Urothelium cell line (cell line): ENCODE data around the gene RHOJ.

Experiments
- DNase-seq: peaks from one replicate; pipeline ENCODE4 v3.0.0; 2011; ENCODE audit warnings: low spot score, mixed read lengths
- FAIRE-seq: peaks from 2 replicates; lab custom pipeline; 2011; peaks lifted over from hg19 to GRCh38; lab: Jason Lieb, UNC

RHOJ gene

DNA sequence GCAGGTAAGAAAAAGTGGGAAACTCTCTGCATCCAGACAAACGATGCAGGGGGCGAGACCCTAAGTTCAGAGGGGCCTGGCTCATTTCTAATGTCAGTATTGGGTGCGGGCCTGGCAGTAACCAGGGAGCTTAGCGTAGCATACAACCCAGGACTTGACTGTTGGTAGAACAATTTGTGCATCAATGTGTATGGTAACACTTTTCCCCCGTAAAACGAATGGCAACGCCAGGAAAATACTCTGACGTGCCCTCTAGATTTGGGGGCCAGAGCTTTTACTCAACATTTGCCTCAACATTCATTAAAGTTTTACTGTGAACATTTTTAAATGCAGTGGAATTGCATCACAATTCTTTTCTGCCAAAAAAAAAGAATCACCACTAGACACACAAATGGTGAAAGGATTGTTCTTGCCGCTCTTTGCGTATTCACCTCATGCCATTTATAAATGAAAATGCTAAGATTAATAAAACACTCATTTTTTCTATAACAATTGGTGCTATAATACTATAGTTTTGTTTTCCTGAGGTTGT lies 867 bp downstream of the RHOJ start:
- FAIRE-seq (peak; percentile 93), DNase-seq (no peak)

DNA sequence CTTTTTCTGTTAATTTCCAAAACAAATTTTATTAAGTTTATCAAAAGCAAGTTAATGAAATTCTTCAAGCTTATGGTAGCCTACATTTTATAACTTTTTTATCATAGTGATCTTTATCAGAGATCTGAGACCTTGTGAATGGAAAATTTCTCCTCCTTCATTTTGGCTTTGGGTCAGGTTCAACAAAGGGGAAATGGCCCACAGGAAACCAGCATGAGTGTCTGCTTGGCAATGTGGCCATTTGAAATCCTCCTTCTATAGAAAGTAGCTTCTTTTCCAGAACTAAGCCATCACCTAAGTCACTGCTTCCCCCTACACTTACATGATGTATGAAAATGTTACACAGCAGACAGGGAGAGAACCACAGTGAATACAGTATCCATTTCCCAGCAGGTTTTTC lies 1.6 kb downstream of the RHOJ start:
- no peak for FAIRE-seq
- no peak for DNase-seq

DNA sequence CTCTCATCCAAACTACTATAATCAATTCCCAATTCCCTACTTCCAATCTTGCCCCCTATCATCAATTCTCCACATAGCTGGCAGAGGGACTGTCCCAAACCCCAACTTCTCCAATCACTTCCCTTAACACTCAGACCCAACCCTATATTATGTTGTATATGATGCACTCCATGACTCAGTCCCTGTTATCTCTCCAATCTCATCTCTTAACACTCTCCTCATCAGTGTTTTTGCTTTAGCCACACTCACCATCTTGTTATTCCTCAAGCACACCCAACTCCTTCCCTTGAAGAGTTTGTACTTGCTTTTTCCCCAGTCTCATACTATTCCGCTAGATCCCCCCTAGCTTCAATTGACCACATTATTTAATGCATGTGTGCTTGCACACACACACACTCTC lies 4.9 kb downstream of the RHOJ start:
- DNase-seq (no peak), FAIRE-seq (peak; percentile 35)

DNA sequence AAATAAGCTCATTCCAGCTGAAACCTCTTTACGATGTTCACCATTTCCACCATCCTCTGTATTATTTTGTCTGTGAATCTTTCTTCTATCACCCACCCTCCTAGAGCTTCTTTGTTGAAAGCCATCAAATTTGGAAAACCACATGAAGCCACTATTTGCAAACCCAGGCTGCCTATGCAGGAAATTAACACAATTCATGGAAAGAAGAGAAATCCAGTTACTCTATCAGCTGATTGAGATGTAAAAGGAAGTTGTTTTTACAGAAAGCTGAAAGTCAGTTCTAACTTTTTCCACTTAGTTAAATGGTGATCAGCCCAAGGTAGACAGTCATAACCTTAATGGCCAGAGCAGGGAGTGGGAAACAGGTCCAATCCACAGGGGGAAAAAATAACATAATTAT lies 6.6 kb downstream of the RHOJ start:
- DNase-seq (no peak), FAIRE-seq (no peak)

DNA sequence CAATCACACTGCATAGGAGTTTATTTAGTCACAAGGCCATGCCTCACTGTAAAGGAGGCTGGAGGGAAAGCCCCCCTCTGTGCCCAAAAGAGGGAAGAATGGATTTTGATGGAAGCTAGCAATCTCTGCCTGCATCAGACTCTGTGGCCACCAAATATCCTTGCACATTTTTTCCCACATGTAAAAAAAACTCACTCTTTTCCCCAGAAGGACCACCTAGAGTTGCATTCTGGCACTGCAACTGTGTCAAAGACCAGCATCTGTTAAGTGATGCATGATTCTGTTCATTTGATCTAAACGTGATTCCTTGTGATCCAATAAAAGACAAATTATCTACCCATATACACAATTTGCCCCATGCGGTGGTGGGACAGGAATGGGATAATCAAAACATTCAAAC lies 8.0 kb downstream of the RHOJ start:
- peak; percentile 20 for FAIRE-seq

DNA sequence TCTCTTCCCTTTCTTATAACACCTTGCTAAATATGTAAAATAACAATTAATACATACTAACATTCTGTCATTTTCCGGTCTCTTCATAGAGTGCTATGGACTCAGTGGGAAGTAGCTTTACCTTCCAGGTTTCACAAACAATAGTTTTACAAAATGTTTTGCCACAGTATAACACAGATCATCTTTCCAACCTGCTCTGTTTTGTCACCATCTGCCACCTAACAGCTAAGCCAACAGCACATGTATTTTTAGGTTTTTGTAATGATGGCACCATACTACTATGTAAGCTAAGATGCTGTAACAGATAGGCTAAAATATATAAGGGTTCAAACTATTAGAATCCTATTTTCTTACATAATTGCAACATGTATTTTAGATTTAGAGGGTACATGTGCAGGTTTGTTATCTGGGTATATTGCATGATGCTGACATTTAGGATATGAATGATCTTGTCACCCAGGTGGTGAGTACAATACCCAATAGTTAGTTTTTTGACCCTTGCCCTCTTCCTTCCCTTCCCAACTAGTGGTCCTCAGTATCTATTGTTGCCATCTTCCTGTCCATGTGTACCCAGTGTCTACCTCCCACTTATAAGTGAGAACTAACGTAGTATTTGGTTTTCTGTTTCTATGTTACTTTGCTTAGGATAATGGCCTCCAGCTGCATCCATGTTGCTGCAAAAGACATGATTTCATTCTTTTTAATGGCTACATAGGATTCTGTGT lies 8.7 kb downstream of the RHOJ start:
- FAIRE-seq (peak; percentile 77), DNase-seq (no peak)

More for the DNA sequence above, 8.0 kb downstream of the RHOJ start:
- no peak for DNase-seq

DNA sequence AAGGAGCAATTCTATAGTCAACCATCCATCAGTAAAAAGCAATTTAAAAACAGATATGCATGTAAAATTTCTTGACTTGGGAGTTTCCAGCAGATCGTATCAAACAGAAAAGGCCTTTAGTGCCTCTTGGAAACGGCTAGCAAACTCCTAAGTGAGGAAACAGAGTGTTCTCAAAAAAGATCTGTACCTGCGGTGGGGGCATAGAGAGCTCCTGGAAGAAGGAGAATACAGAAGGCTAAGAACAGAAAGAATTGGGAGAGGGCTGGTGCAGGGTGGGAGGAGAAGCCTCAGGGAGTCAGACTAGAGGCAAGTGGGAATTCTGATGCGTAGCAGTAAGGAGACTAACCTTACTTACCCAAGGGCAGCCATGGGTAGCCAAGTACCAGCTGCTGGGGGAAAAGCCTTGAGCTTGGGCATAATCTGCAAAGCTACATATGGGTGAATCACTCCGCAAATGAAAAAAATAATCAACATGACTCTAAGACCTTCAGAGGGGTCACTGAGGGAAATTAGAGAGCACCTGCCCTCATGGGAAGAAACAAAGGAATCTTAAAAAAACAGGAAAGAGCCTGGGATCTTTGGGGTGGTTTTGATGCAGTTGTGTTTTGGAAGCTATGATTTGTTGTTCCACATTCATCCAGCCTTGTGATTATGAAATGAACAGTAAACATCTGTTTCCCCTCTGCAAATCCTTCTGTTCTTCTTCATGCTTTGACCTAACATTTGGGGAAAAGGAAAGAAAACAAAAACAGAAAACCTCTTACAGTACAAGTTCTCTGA lies 10.4 kb downstream of the RHOJ start:
- DNase-seq: no peak
- FAIRE-seq: no peak

DNA sequence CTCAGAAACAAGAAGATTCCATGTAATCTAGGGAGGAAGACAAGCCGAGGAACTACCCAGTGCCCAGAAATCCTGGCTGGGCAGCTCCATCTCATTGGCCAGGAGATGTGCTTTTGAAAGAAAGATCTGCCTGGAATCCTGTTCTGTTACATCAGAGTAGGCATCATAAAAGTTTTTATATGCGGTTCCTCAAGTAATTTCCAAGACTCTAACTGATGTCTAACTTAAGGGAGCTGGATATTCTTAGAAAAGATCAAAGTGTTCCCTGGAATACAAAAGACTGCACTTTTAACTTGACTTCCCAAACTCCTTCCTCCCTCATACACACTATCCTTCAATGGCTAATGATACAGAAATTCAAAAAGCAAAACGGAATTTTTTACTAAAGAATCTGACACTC lies 16.3 kb downstream of the RHOJ start:
- DNase-seq (no peak), FAIRE-seq (no peak)

DNA sequence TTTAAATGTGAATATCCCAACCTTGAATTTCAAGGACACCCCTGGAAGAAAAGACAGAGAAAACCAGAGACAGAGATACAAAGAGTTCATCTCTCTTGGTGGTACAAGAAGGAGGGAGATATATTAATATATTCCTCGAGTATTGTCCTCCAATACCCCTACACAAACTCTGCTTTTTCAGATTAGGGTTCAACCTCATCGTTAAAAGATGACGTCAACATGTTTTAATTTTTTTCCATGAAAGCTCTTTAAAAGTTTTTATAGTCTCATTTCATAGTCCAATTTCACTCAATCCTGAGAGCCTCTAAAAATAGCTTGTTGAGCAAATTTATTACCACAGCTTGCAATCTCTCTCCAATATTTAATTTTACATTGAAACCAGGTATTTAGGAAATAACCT lies 19.4 kb downstream of the RHOJ start:
- no peak for DNase-seq
- no peak for FAIRE-seq

DNA sequence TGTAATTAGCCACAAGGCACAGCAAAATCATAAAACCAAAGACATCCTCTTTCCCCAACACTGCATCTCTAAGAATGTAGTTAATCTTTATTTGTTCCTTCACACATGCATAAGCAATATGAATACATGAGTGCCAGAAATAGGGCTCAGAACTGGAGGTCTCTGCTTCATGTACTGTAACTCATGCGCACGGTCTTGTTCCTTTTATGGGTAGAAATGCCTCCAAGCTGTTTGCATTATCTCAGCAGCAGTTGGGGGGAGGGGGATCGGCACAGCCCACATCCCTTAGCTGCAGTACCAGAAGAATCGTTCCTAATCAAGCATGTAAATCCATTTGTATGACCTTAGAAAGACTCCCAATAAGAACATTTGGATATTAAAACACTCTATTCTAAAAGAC lies 20.0 kb downstream of the RHOJ start:
- FAIRE-seq: peak; percentile 80
- no peak for DNase-seq

DNA sequence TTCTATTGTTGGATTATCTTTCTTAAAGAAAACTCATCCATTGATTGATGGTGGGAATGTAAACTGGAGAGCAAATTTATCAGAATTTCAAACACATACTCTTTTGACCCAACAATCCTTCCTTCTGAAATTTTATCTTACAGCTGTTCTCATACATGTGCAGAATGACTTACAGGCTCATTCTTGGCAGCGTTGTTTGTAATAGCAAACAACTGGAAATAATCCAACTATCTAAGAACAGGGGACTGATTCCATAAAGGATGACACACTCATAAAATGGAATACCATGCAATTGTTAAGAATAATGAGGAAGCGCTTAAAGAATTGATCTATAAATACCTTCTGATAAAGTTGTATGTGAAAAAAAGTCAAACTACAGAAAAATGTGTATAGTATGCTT lies 24.0 kb downstream of the RHOJ start:
- no peak for FAIRE-seq

DNA sequence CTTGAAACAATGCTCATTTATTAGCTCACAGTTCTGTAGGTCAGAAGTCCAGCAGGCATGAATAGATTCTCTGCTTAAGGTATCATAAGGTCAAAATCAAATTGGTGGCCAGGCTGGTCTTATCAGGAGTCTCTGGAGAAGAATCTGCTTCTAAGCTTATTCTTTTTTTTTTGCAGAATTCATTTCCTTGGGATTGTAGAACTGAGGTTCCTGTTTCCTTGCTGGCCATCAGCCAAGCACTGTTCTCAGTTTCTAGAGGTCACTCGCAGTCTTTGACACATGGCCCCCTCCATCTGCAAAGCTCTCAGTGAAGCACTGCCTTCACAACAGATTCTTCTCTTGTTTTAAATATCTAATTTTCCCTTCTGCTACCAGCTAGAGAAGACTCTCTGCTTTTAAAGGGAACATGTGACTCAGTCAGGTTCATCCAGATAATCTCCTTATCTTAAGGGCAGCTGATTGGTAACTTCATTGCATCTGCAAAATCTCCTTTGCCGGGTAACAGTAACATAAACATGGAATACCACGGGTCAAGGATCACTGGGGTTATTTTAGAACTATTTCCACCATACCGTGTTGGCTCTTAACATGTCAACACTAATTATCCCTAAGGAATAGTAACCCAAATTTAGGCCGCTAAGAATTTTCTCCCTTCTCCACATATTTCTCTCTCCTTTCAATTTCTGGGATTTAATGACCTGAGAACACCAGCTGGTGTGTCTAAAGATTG lies 25.3 kb downstream of the RHOJ start:
- no peak for DNase-seq
- no peak for FAIRE-seq

More for the DNA sequence above, 24.0 kb downstream of the RHOJ start:
- DNase-seq: no peak

DNA sequence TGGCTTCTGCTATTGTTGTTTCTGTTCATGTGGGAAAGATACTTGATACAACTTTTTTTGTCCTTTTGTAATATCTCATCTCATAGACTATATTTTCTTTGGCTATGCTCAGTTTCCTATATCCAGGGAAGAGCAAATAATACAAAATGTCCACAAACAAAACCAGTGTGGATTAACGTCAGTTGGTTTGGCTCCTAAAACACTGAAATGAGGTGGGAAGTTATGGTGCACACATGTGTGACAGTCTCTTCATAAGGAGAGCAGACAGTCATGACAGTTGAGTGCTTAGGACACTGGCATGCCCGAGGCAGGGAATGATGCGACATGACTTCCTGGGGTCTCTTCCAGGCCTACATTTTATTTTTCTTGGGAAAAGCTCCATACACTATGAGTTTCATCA lies 27.5 kb downstream of the RHOJ start:
- DNase-seq (no peak), FAIRE-seq (no peak)

DNA sequence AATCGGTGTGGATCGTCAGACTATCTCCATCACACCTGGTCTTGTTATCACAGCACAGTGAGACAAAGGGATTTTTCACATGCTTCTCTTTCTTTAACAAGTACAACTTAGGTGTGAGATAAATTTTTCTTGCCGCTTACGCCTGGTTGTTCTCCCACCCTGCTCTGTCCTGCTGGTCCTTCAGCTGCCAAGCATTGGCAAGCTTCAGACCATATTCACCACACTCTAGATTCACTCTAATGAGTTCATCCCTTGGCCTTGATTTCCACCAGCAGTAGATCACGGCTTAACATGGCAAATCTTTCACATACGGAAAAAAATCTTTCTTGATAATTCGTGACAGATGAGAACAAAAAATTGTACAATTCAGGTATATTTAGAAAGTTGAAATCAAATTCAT lies 33.5 kb downstream of the RHOJ start:
- peak; percentile 53 for FAIRE-seq
- DNase-seq: no peak

DNA sequence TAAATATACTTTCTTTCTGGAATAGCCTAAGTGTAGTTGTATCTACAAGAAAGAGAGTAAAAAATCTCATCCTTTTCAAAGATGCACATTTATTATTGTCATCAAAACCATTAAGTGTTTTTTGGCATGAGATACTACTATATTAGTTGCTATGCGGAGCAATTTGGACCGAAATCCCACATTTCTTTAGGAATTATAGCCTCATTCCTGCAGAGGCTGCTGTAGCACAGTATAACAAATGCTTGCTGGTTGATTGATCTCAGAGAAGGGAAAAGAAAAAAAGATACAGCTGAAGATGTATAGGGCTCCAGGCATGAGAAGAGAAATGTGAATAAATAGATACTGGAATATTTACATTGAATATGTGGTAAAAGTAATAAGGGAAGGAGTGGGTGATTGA lies 36.0 kb downstream of the RHOJ start:
- no peak for DNase-seq
- FAIRE-seq: no peak

DNA sequence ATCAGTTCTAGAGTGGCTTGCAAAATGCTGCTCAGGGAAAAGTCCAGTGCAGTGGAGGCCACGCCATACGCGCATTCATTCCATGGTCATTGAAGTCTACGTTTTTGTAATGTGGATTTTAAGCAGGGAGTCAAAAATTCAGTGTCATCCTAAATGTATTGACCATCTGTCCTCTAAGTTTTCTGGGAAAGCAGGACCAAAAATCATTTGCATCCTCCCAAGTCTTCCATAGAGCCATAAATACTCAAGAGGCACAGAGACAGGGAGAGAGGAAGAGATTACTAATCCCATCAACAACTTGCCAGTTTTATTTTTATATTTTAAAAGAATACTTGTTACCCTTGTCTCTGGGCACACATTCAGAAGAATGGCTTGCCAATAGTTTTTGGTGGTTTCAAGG lies 36.9 kb downstream of the RHOJ start:
- DNase-seq (no peak), FAIRE-seq (peak; percentile 62)

DNA sequence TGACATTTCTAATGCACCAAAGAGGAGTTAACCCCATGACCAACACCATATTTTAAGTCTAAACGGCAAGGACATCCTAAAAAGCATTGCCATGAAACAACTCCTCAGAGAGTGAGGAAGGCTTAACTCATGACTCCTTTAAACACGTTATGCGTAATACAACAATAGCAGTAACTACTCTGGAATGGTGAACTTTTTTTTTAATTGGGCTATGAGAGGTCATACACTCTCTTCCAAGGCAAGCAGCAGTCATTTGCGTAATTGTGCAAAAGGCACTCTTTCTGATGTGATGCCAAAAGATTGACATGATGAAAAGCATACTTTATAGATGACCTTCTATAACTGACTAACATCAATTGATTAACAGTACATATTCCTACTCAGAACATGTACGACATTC lies 39.4 kb downstream of the RHOJ start:
- DNase-seq: no peak
- FAIRE-seq: peak; percentile 93

DNA sequence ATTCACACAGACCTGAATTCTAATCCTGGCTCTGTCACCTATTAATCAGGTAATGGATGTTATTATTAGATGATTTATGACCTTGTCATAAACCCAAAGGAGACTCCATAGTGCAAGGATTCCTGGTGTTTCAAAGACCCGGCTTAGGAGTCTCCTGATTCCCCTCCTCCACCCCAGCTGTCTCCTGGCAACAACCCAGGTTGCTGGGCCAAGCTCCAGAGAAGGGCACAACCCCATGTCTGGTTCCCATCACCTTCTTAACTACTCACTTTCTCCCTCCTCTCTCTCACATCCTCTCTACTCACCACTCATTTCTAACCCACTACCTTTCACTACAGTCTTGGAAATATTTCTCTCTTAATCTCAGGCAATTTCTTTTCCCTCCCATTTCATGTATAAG lies 41.6 kb downstream of the RHOJ start:
- DNase-seq (no peak), FAIRE-seq (no peak)

DNA sequence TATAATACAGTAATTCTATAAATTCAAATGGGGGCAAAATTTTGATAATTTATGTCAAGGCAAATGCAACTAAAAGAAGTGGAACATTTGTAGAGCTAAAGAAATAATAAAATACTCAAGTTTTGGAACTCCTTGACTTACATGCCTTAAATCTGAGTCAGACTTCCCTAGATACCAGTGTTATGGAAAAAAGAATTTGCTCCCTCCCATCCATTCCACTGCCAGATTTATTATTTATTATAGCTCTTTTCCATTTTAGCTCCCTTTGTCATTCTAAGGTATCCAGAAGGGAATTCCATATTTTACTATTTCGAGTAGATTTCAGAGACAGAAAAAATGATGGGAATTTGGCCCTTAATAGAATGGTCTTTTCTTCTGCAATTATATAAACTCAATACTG lies 44.0 kb downstream of the RHOJ start:
- DNase-seq: peak; percentile 40
- no peak for FAIRE-seq

DNA sequence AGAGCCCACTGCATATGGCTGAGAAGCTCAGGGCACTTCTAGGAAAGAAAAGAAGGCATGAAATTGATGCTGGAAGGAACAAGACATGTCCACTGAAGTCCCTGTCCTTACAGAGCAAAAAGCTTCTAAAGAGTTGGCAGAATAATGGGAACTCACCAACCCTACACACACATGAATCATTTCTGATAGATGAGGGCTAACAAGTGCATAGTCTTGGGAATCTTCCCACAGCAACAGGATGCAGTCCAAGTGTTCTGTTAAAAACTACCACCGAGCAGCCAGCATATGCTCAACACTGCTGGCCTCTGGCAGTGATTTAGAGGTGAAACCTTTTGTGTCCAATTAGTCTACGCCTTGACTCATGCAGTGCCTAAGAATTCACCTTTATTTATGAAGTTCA lies 44.8 kb downstream of the RHOJ start:
- FAIRE-seq (no peak), DNase-seq (no peak)

DNA sequence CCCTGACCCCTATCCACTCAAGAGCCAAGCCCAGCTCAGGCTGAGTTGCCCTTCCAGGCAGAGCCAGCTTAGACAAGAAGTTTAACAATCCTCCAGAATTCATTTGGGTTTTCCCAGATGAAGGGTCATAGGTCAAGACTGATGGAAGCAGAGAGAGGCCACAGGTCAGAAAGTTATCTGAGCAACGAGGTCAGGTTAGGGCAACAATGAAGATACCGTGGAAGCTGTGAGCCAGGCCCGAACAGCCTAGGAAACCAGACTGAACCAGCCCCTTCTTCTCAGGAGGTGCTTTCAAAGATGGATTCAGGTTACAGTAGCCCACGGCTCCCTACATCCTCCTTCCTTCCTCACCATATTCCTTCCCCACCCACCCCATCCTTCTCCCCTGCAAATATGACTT lies 53.1 kb downstream of the RHOJ start:
- no peak for FAIRE-seq

DNA sequence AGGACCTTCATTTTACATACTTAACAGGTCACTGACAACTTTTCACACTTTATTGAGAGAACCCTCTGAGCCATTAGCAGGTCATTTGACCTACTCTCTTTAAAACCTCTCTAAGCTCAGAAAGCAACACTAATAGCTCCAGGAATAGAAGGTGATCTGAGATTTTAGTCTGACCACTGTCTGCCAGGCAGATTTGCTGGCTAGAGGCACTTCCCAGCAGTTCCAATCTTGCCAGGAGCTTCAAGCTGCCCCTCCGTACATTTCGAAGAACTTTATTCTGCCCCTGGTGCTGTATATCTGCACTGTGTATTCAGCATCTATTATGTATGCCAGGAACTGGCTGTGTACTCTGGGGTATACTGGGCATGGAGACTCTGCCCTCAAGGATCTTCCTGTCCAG lies 58.2 kb downstream of the RHOJ start:
- peak; percentile 37 for FAIRE-seq

More for the DNA sequence above, 53.1 kb downstream of the RHOJ start:
- no peak for DNase-seq

More for the DNA sequence above, 58.2 kb downstream of the RHOJ start:
- no peak for DNase-seq
